Fibroblast of lung (primary cell): ENCODE data around the gene TRPM3. TPM values are rescaled to one million over a fixed set of nuclear protein-coding genes. Genes with fewer than 3 reads are reported as not detected.

ENCODE experiments used
- DNase-seq, 2 donors: peaks; one replicate each; pipeline versions ENCODE4 v3.0.0 to v3.0.0-alpha.2; 2010; ENCODE audit warnings: low read depth in 2 of 2
- H2AFZ ChIP-seq: 2 replicates; pipeline ENCODE4 v1.5.1; 2012; ENCODE audit warnings: low read length, control low read depth, inconsistent platforms
- H3K27ac ChIP-seq: 2 replicates; pipeline ENCODE4 v1.5.1; 2011; ENCODE audit warnings: low read length, control low read depth; ENCODE audit not compliant: insufficient read depth
- H3K27me3 ChIP-seq: 2 replicates; pipeline ENCODE4 v1.5.1; 2011; ENCODE audit warnings: mild to moderate bottlenecking, low read length; ENCODE audit not compliant: control insufficient read depth, insufficient read depth
- H3K36me3 ChIP-seq: 2 replicates; pipeline ENCODE4 v1.5.1; 2011; ENCODE audit warnings: low read length; ENCODE audit not compliant: control insufficient read depth, insufficient read depth
- H3K4me1 ChIP-seq: 2 replicates; pipeline ENCODE4 v1.5.1; 2011; ENCODE audit warnings: low read length; ENCODE audit not compliant: control insufficient read depth, insufficient read depth; ENCODE audit errors: extremely low read depth
- H3K4me2 ChIP-seq: 2 replicates; pipeline ENCODE4 v1.5.1; 2011; ENCODE audit warnings: low read length, control low read depth; ENCODE audit not compliant: insufficient read depth; ENCODE audit errors: extremely low read depth
- H3K4me3 ChIP-seq, 4 experiments: fragments of 200-600 bp in 1 of 4; sonication (generic) in 1 of 4; replicated peaks in 1 of 4; 2 replicates each; pipeline ENCODE4 v1.5.1; 2011 to 2016; ENCODE audit warnings: low read length in 4 of 4, low read depth in 3 of 4, mild to moderate bottlenecking in 3 of 4, control low read depth in 2 of 4, inconsistent platforms in 1 of 4, mixed read lengths in 1 of 4; ENCODE audit not compliant: insufficient read depth in 1 of 4; ENCODE audit errors: control extremely low read depth in 1 of 4
- H3K79me2 ChIP-seq: 2 replicates; pipeline ENCODE4 v1.5.1; 2012; ENCODE audit warnings: mild to moderate bottlenecking, low read length, inconsistent platforms; ENCODE audit not compliant: control insufficient read depth, insufficient read depth
- H3K9ac ChIP-seq: 2 replicates; pipeline ENCODE4 v1.5.1; 2011; ENCODE audit warnings: mild to moderate bottlenecking, low read length, control low read depth; ENCODE audit not compliant: insufficient read depth
- H3K9me3 ChIP-seq: 2 replicates; pipeline ENCODE4 v1.5.1; 2012; ENCODE audit warnings: low read depth, low read length; ENCODE audit not compliant: control insufficient read depth, insufficient read depth
- H4K20me1 ChIP-seq: 2 replicates; pipeline ENCODE4 v1.5.1; 2011; ENCODE audit warnings: low read length; ENCODE audit not compliant: control insufficient read depth, insufficient read depth; ENCODE audit errors: extremely low read depth
- EZH2 ChIP-seq: IDR thresholded peaks from 2 replicates; pipeline ENCODE4 v1.5.1; 2012; ENCODE audit warnings: low read length, control low read depth, mild to moderate bottlenecking; ENCODE audit errors: missing control alignments
- polyA plus RNA-seq, 2 donors: library from polyadenylated mRNA; depleted of rRNA in 1 of 2; stranded (reverse) in 1 of 2; unstranded in 1 of 2; fragments of >200 nt; gene quantifications; 2 replicates each; pipeline ENCODE4 v1.2.1, GENCODE V29; 2011 to 2012; ENCODE audit warnings: missing spikeins in 1 of 2
- total RNA-seq: library from RNA; depleted of rRNA; stranded (reverse); fragments of >200 nt; gene quantifications from 2 replicates; pipeline ENCODE4 v1.2.1, GENCODE V29; 2014
- TF ChIP-seq, protein P1 (sequence below), 2 donors: IDR thresholded peaks in 1 of 2; conservative IDR thresholded peaks in 1 of 2; 1 replicate in 1 of 2; 2 replicates in 1 of 2; pipeline ENCODE4 v1.5.1; 2011 to 2012; ENCODE audit warnings: low read length in 2 of 2, control low read depth in 1 of 2, inconsistent platforms in 1 of 2, low read depth in 1 of 2, mild to moderate bottlenecking in 1 of 2

The TRPM3 gene
- total and polyA plus RNA-seq, 2 donors (not counting 1 experiment from before 2014, with no cell fraction given) = 0.05 to 0.50 TPM

DNA sequence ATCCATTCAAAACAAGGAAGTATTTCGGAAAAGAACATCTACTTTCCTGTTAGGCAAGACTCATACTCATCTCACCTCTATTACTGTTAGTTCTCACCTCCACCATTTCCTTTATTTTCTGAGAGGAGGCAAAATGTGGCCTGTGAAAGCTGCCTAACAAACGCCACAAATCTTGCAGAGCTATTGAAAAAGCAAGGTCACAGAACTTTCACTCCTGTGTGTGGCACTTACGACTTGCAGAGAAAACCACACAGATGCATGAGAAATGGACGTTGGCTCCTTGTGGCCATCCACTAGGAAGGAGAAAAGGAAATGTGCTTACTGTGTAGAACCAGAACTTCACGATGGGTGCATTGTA, 511.2 kb downstream of the TRPM3 start:
- Histone ChIP-seq H2AFZ (no peak overlapping the region), H3K27ac (no peak overlapping the region), H3K9me3 (no peaks in the 10 kb centered on the region), H4K20me1 (no peaks in the 10 kb centered on the region), H3K9ac (no peak overlapping the region), H3K36me3 (no peaks in the 10 kb centered on the region), H3K4me3 (no peak overlapping the region), H3K4me1 (peaks cover 7% of the 10 kb centered on the region), H3K4me2 (no peak overlapping the region), H3K27me3 (no peaks in the 10 kb centered on the region), H3K79me2 (no peaks in the 10 kb centered on the region)
- DNase-seq = no peak
- TF ChIP-seq, protein P1, sequence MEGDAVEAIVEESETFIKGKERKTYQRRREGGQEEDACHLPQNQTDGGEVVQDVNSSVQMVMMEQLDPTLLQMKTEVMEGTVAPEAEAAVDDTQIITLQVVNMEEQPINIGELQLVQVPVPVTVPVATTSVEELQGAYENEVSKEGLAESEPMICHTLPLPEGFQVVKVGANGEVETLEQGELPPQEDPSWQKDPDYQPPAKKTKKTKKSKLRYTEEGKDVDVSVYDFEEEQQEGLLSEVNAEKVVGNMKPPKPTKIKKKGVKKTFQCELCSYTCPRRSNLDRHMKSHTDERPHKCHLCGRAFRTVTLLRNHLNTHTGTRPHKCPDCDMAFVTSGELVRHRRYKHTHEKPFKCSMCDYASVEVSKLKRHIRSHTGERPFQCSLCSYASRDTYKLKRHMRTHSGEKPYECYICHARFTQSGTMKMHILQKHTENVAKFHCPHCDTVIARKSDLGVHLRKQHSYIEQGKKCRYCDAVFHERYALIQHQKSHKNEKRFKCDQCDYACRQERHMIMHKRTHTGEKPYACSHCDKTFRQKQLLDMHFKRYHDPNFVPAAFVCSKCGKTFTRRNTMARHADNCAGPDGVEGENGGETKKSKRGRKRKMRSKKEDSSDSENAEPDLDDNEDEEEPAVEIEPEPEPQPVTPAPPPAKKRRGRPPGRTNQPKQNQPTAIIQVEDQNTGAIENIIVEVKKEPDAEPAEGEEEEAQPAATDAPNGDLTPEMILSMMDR (conservative IDR thresholded peaks at IDR 0.05 in 1 of 2, IDR thresholded peaks at IDR 0.05 in 1 of 2; ENCODE audit: low read depth in 1 of 2, low read length in 2 of 2) = no peak
- no peak for TF ChIP-seq EZH2

DNA sequence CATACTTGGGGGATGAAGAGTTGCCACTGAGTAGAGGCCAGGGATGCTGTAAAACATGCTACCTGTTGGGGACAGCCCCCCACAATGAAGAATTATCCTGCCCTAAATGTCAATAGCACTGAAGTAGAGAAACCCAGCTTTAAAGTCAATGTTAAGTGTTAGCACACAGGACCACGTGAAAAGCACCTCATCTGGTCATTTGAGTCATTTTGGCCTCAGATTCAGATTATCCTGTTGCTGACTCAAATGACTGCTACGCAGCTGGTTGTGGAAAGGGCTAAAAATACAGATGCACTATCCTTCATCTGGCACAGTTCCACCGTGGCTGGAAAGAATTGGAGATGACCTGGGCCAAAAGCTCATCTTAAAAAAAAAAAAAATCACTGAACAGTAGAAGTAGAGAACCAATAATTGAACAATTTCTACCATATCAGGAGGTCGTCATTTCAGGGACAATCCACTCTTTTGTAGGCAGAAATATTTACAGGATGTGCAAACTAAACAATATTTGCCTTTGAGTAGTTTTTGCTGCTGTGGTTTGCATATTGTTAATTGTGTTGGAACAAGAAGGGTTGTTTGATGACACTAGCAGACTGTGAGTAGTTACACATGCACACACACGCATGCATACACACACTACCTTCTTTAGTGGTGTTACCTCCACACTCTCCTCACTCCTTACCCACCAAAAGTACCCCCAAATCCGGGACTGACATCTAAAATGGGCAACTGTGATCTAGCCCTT, 511.7 kb downstream of the TRPM3 start:
- Histone ChIP-seq H4K20me1 (no peaks in the 10 kb centered on the region), H3K27ac (peak overlapping the region; percentile 56), H3K9me3 (no peaks in the 10 kb centered on the region), H3K4me1 (peaks cover 7% of the 10 kb centered on the region), H2AFZ (no peak overlapping the region), H3K9ac (no peak overlapping the region), H3K4me2 (peak overlapping the region; percentile 77), H3K4me3 (no peak overlapping the region), H3K36me3 (no peaks in the 10 kb centered on the region), H3K79me2 (no peaks in the 10 kb centered on the region), H3K27me3 (no peaks in the 10 kb centered on the region)
- TF ChIP-seq, protein P1 (conservative IDR thresholded peaks at IDR 0.05 in 1 of 2, IDR thresholded peaks at IDR 0.05 in 1 of 2; ENCODE audit: low read depth in 1 of 2, low read length in 2 of 2) = no peak
- TF ChIP-seq EZH2 = no peak
- peak; percentile 95 to 96 for DNase-seq

DNA sequence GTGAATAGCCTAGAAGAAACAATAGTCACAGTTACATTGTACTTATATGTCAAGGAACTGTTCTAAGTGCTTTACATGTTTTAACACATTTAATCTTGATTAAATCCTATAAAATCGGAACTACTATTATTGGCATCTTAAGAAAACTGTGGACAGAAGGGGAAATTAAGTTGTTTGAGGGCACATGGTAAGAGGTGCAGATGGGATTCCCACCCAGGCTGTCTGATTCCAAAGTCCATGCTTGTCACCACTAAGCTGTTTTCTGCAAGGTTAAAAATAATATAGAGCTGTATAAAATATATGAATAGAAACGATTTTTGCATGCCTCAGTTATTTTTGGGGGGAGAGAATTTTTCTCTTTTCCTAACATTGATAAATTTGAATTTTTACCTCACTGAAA, 512.4 kb downstream of the TRPM3 start:
- Histone ChIP-seq H3K79me2 (no peaks in the 10 kb centered on the region), H3K4me1 (peaks cover 7% of the 10 kb centered on the region), H3K27me3 (no peaks in the 10 kb centered on the region), H4K20me1 (no peaks in the 10 kb centered on the region), H3K27ac (peak overlapping the region; percentile 56), H3K4me2 (peak overlapping the region; percentile 77), H3K4me3 (no peak overlapping the region), H2AFZ (no peak overlapping the region), H3K36me3 (no peaks in the 10 kb centered on the region), H3K9ac (no peak overlapping the region), H3K9me3 (no peaks in the 10 kb centered on the region)
- no peak for DNase-seq
- TF ChIP-seq EZH2 = no peak
- TF ChIP-seq, protein P1 (conservative IDR thresholded peaks at IDR 0.05 in 1 of 2, IDR thresholded peaks at IDR 0.05 in 1 of 2; ENCODE audit: low read depth in 1 of 2, low read length in 2 of 2) = no peak
